ENCODE data around the gene IP6K2. TPM values are rescaled to one million over a fixed set of nuclear protein-coding genes. Genes with fewer than 3 reads are reported as not detected.

IP6K2 gene
- total and polyA plus RNA-seq, 2 experiments from 2014 or later = 57.4 to 59.6 TPM

DNA sequence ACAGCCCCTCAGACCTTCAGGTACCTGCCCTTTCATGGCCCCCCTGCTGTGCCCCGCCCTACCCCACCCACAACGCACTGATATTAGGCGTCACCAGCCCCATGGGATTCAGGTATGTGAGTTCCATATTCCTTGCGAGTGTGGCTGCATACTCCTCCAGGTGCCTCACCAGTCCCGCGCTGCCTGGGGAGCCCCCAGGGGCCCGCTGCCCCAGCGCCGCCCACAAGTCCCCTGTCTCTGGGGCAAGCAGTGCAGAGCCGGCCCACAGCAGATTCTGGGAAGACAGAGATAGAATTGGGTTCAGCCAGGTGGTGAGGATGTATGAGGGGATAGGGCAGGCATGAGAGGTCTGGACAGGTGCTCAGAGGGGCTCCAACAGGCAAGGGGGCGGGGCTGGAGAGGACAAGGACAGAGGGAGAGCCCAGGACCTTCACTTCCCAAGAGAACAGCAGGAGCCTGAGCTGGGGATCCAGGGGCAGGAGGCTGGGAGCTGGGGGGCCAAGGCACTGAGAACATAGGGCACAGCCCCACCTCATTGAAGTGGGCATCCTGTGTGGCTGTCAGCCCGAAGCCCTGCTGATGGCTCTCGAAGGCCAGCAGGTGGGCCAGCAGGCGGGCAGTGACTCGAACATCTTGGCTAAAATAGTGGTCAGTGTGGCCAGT lies 68.7 kb downstream of the IP6K2 start:
- no peaks in the 10 kb centered on the region for H3K27me3 ChIP-seq (replicated peaks; ENCODE audit: insufficient read depth)
- no peak for DNase-seq

DNA sequence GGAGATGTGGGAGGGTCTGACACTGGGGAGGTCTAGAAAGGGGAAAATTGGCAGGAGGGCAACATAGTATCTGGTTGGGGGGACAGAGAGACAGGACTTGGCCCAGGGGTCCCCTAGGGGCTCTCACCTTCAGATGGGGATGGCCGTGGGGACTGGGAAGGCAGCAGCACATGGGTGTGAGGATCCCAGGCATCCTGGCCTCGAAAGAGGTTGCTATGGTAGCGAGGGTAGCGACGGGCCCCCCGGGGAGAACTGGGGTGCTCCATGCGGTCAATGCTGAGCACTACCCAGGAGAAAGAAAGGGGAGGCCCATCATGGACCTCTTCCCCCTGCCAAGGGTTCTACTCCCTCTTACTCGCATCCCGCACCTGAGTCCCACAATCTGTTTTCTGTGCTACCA lies 69.3 kb downstream of the IP6K2 start:
- Histone ChIP-seq H2AFZ (no peak overlapping the region), H3K9me2 (ENCODE audit: insufficient read depth) (no peaks in the 10 kb centered on the region), H4K20me1 (ENCODE audit: insufficient read depth) (no peaks in the 10 kb centered on the region), H3K27me3 (replicated peaks; ENCODE audit: insufficient read depth) (no peaks in the 10 kb centered on the region), H3K9me3 (ENCODE audit: low read depth) (no peaks in the 10 kb centered on the region), H3K79me2 (ENCODE audit: insufficient read depth) (no peaks in the 10 kb centered on the region), H3F3A (ENCODE audit: insufficient read depth) (no peaks in the 10 kb centered on the region), H3K9ac (no peak overlapping the region), H3K36me3 (ENCODE audit: low read depth) (no peaks in the 10 kb centered on the region), H3K4me3 (no peak overlapping the region), H3K27ac (no peak overlapping the region), H3K4me1 (ENCODE audit: insufficient read depth) (no peaks in the 10 kb centered on the region), H3K4me2 (ENCODE audit: unreplicated experiment) (no peak overlapping the region)
- TF ChIP-seq EZH2phosphoT487 (IDR thresholded peaks at IDR 0.05; ENCODE audit: insufficient read depth, low read depth) (no peak), EZH2 (IDR thresholded peaks at IDR 0.05; ENCODE audit: insufficient read depth, poor library complexity, severe bottlenecking) (no peak)
- in situ Hi-C loops (cut with MboI) = no loop called here
- DNase-seq = no peak
- WGBS, 2 experiments (ENCODE audit: low coverage in 1 of 2, low lambda C conversion rate in 2 of 2, missing lambda C conversion rate in 2 of 2) = 79 to 84% methylated on average over 6 to 9 of the region's 9 CpGs

More for the DNA sequence above, 68.7 kb downstream of the IP6K2 start:
- no peaks in the 10 kb centered on the region for H3K79me2 ChIP-seq (ENCODE audit: insufficient read depth)
- no peak overlapping the region for H2AFZ ChIP-seq
- no peaks in the 10 kb centered on the region for H3K9me3 ChIP-seq (ENCODE audit: low read depth)
- TF ChIP-seq EZH2 (IDR thresholded peaks at IDR 0.05; ENCODE audit: insufficient read depth, poor library complexity, severe bottlenecking) (no peak), EZH2phosphoT487 (IDR thresholded peaks at IDR 0.05; ENCODE audit: insufficient read depth, low read depth) (no peak)
- H3K4me3 ChIP-seq = no peak overlapping the region
- H3K36me3 ChIP-seq (ENCODE audit: low read depth) = no peaks in the 10 kb centered on the region
- H3K4me2 ChIP-seq (ENCODE audit: unreplicated experiment) = no peak overlapping the region
- in situ Hi-C loops (cut with MboI) = no loop called here
- no peaks in the 10 kb centered on the region for H3K4me1 ChIP-seq (ENCODE audit: insufficient read depth)
- WGBS, 2 experiments (ENCODE audit: low coverage in 1 of 2, low lambda C conversion rate in 2 of 2, missing lambda C conversion rate in 2 of 2) = 75 to 76% methylated on average over 14 to 15 of the region's 15 CpGs
- H3F3A ChIP-seq (ENCODE audit: insufficient read depth) = no peaks in the 10 kb centered on the region
- H3K9me2 ChIP-seq (ENCODE audit: insufficient read depth) = no peaks in the 10 kb centered on the region
- H4K20me1 ChIP-seq (ENCODE audit: insufficient read depth) = no peaks in the 10 kb centered on the region
- H3K9ac ChIP-seq = no peak overlapping the region
- no peak overlapping the region for H3K27ac ChIP-seq

- Histone ChIP-seq H3K79me2 (ENCODE audit: insufficient read depth) (no peaks in the 10 kb centered on the region), H3K4me3 (no peak overlapping the region), H3K9me2 (ENCODE audit: insufficient read depth) (no peaks in the 10 kb centered on the region), H3K9me3 (ENCODE audit: low read depth) (no peaks in the 10 kb centered on the region), H4K20me1 (ENCODE audit: insufficient read depth) (no peaks in the 10 kb centered on the region), H3K27me3 (replicated peaks; ENCODE audit: insufficient read depth) (no peaks in the 10 kb centered on the region), H3K36me3 (ENCODE audit: low read depth) (no peaks in the 10 kb centered on the region), H3F3A (ENCODE audit: insufficient read depth) (no peaks in the 10 kb centered on the region), H3K4me2 (ENCODE audit: unreplicated experiment) (no peak overlapping the region), H2AFZ (no peak overlapping the region), H3K27ac (no peak overlapping the region), H3K4me1 (ENCODE audit: insufficient read depth) (no peaks in the 10 kb centered on the region), H3K9ac (no peak overlapping the region)
- no peak for TF ChIP-seq EZH2phosphoT487 (IDR thresholded peaks at IDR 0.05; ENCODE audit: insufficient read depth, low read depth)
- TF ChIP-seq EZH2 (IDR thresholded peaks at IDR 0.05; ENCODE audit: insufficient read depth, poor library complexity, severe bottlenecking) = no peak
- in situ Hi-C loops (cut with MboI) = no loop called here
- DNase-seq = no peak
- WGBS, 2 experiments (ENCODE audit: low coverage in 1 of 2, low lambda C conversion rate in 2 of 2, missing lambda C conversion rate in 2 of 2) = 89 to 92% methylated on average over 17 to 21 of the region's 22 CpGs
These were observed 71.9 kb downstream of the IP6K2 start for GRCh38 chr3:48644898-48645760.

GRCh38 chr3:48642605-48643004 lies 74.4 kb downstream of the IP6K2 start:
- H3K36me3 ChIP-seq (ENCODE audit: low read depth) = no peaks in the 10 kb centered on the region
- in situ Hi-C loops (cut with MboI) = no loop called here
- H3K27ac ChIP-seq = no peak overlapping the region
- no peaks in the 10 kb centered on the region for H3K79me2 ChIP-seq (ENCODE audit: insufficient read depth)
- H2AFZ ChIP-seq = no peak overlapping the region
- H3K9me2 ChIP-seq (ENCODE audit: insufficient read depth) = no peaks in the 10 kb centered on the region
- no peak overlapping the region for H3K4me3 ChIP-seq
- 85% methylated on average over 12 of the region's 12 CpGs for WGBS, 2 experiments (ENCODE audit: low coverage in 1 of 2, low lambda C conversion rate in 2 of 2, missing lambda C conversion rate in 2 of 2)
- no peak overlapping the region for H3K4me2 ChIP-seq (ENCODE audit: unreplicated experiment)
- no peak overlapping the region for H3K9ac ChIP-seq
- no peaks in the 10 kb centered on the region for H4K20me1 ChIP-seq (ENCODE audit: insufficient read depth)
- no peaks in the 10 kb centered on the region for H3K9me3 ChIP-seq (ENCODE audit: low read depth)
- TF ChIP-seq EZH2phosphoT487 (IDR thresholded peaks at IDR 0.05; ENCODE audit: insufficient read depth, low read depth) = no peak
- no peaks in the 10 kb centered on the region for H3F3A ChIP-seq (ENCODE audit: insufficient read depth)
- no peaks in the 10 kb centered on the region for H3K27me3 ChIP-seq (replicated peaks; ENCODE audit: insufficient read depth)
- DNase-seq = no peak
- H3K4me1 ChIP-seq (ENCODE audit: insufficient read depth) = no peaks in the 10 kb centered on the region
